ENCODE results near the gene TAS2R50.

- TF ChIP-seq CTCF (conservative IDR thresholded peaks at IDR 0.05; ENCODE audit: low read depth in 2 of 2) (no peak), ETS1 (IDR thresholded peaks at IDR 0.05) (no peak)
These were observed 44.6 kb upstream of the TAS2R50 start, which contains the start of gene TAS2R31 for GRCh38 chr12:11031307-11031706.

Data from GM23338 (cell line).